Measurements from ENCODE around the gene TAOK2.

GRCh38 chr16:30017277-30017656 is 43.6 kb downstream of the TAOK2 start:
- TF ChIP-seq EZH2 (IDR thresholded peaks at IDR 0.05; ENCODE audit: insufficient read depth, poor library complexity, severe bottlenecking), result no peak
- TF ChIP-seq EZH2phosphoT487 (IDR thresholded peaks at IDR 0.05; ENCODE audit: insufficient read depth, low read depth), result no peak

All from GM23248 (cell line).